GM21737 (cell line): ENCODE data around the gene NPHP4.

Experiments
- ATAC-seq: cut with Tn5 transposase; IDR thresholded peaks from one replicate; pipeline ENCODE4 v1.9.1; 2021; ENCODE audit warnings: mild to moderate bottlenecking, moderate library complexity; ENCODE audit not compliant: unreplicated experiment

NPHP4 gene

DNA sequence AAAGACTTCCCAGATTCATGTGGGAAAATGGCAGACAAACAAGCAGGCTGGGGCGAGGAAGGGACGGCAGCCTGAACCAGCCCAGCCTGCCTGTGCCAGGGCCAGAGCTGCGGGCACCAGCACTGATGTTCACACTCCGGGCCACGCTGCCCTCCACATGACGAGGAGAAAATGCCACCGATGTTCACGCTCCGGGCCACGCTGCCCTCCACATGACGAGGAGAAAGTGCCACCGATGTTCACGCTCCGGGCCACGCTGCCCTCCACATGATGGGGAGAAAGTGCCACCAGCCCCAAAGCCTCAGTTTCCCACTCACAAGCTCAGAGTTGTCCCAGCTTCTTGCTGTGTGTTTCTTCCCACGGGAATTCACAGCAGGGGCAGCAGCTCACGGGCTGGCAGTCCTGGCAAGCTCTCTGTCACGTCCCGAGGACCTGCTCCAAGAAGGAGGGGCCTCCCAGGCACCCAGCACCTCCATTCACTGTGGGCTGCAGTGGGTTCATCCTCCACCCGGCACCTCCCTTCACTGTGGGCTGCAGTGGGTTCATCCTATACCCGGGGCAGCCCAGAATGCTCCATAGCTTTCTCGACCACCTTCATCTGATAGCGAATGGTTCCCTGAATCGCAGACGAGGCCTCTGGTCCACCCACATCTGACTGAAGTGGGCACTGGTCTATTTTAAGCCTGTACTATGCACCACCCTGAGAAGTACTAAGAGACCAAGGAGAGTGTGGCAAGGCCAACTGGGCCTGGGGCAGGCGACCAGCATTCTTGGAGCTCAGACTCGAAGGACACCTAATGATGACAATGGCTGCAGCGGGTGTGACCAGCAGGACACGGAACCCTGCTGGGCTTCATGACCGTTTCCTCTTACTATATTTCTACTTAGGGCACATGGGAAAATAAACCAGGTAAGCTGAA is 108.8 kb downstream of the NPHP4 start:
- no peak for ATAC-seq

DNA sequence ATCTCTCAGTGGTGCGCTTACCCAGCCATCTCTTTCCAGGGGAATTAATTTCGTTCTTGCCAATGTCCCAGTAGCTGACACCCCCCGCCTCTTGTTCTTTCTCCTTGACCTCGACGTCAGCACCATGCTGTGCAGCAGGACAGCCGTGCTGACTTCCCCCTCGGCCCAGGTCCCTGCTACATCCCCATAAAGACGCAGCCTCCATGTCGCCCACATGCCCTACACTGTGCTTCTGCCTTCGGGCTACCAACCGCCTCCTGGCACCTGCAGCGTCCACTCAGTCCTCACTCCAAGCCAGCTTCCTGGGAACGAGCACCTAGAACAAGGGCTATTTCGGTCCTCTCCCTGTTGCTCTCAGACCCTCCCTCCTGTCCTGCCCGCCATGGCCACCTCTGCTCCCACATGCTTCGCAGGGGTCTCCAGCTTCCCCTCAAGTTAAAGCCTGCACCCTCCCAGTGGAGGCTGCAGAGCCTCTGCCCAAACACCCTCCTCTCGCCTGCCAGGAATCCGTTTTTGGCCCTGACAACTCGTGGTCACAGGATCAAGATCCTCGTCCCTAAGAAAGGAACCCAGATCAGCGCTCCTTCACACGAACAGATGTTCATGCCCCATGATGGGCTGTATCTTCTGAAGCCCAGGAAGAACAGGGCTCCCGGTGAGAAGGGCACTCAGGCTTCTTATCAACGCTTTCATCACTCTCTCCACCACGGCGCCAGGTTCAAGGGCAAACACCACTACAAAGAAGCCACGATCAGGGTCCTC is 109.7 kb downstream of the NPHP4 start:
- no peak for ATAC-seq

DNA sequence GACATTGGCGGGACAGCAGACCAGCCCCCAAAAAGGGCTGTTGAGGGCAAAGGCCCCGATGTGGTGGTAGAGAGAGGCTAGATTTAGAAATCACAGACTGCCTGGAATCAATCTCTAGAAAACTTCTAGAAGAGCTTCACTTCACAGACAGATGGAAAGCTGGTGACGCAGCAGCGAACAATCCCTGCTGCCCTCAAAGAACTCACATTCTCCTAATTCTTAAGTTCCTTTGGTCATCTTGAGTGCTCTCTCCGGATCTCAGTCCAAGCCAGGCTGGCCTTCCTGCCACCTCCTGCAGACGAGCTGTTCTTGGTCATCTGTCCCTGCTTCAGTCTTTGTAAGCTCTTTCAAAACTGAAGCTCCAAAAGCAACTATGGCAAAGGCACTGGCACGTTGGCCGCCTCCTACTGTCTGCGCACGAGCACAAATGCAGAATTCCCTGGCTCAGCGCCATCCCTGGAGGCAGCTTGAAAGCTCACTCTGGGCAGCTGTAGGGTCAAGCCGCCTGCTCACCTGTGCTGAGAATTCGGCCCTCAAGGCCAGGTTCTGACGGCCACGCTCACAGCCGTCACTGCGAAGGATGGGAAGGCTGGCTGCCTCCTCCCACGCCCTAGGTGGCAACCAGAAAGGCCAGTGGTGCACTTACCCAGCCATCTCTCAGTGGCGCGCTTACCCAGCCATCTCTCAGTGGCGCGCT is 110.6 kb downstream of the NPHP4 start:
- no peak for ATAC-seq

DNA sequence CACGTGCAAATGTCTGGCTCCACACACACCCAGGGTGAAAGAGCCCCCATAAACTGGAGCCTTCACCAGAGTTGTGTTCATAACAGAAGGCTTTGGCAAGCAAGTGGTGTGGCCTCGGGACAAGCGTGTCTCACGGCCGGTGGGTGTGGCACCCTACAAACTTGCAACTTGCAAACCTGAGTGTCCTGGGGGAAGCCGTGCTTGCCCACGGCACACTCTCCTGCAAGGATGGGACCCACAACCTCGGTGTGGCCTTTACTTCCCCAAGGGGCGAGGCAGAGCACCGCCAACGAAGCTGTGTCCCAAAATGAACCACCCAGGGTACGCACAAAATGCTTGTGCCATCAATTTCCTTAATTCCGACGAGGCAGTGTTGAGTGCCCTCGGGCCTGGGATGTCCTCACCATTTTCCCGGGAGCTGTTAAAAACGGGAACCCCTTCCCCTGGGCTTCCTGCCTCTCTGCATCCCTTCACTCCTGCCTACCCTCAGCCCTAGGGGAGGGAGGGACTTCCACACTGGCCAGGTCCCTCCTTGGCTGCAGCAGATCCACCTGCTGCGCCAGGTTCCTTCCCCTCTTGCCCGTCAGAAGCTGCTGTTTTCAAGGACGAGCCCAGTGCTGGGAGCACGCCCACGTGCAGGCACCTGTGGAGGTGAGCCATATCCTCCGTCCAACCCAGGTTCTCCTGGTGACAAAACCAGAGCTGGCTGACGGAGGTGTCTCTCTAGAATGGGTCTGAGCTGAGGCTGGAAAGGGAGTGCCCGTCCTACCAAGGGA is 111.4 kb downstream of the NPHP4 start:
- ATAC-seq, result no peak

DNA sequence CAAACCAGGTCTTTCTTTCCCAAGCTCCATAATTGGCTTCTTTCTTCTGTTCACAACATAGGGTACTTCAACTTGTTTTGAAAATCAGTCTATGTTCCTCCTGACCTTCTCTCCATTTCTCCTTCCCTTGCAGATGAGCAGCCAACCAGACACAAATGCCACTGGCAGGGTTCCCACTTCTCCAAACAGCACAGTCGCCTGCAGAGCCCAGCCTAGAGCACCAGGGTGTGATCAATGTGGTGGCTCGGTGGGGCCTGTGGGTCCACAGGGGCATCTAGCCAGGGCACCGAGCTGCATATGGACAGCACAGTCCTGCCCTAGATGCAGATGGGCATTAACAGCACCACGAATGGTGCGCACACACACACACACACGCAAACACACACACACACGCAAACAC is 112.8 kb downstream of the NPHP4 start:
- no peak for ATAC-seq

DNA sequence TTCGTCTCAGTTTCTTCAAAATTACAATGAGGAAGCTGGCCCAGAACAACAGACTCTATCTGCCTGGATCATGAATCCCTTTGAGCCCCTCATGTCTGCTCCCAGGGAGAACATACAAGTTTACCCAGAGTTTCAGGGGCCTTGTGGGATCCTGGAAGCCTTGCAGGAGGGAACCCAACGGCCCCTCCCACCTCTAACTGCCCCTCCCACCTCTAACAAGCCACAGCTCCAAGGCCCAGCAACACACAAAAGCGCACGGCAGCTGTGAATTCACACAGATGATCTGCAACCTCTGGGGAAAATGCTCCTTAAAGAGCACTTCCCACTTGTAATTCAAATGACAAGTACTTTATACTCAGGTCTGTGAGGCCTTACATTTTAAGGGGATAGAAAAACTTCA is 113.3 kb downstream of the NPHP4 start:
- no peak for ATAC-seq

DNA sequence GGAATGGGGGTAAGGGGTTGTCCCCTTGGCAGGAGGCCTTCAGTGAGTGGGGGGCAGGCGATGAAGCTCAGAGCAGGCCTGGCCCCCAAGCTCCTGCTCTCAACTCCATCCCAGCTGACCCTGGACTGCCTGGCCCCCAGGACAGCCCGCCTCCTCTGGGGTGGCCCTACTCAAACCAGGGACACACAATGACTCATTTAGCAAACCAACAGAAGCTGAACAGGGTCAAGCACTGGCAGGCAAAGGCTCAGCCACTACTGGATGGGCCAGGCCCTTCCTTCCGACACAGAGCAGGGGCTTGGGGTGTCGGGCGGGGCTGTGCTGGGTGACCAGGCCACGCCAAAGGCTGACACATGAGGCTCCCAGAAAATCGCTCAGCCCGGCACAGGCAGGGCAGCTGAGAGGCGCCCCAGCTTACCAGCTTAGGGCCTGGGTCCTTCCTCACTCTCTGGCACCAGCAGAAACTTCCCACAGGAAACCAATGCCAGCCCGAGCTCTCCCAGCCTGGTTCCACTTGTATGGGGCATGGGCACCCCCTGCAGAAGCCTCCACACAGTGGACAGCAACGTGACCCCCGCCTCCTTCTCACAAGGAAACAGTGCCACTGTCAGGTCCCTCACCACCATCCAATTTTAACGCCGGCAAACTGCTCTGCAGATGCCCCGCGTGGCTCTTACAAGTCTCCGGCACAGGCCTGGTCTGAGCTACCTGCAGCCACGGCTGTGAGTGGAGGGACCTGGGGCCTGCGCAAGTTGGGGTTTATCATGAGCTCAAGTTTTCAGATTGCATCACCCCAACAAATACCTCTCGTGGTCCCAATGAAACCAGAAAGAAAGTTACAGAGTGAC is 114.3 kb downstream of the NPHP4 start:
- ATAC-seq, result no peak

DNA sequence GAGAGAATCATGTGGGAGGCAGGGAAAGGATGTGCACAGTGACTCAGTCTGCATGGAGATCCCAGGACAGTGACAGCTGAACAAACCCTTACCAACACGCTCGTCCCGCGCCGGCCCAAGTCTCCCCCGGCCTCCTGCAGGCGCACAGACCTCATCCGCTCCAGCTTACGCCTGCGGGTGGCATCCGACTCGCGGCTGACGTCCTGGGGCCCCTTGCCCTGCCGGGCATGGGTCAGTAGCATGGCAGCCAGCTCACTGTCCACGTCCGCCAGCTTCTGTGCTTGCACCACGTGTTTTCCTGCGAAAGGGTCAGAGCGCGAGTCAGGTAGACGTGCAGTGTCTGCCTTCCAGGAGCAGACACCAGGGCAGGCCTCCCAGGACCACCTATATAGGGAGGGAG is 115.2 kb downstream of the NPHP4 start:
- ATAC-seq, result no peak

DNA sequence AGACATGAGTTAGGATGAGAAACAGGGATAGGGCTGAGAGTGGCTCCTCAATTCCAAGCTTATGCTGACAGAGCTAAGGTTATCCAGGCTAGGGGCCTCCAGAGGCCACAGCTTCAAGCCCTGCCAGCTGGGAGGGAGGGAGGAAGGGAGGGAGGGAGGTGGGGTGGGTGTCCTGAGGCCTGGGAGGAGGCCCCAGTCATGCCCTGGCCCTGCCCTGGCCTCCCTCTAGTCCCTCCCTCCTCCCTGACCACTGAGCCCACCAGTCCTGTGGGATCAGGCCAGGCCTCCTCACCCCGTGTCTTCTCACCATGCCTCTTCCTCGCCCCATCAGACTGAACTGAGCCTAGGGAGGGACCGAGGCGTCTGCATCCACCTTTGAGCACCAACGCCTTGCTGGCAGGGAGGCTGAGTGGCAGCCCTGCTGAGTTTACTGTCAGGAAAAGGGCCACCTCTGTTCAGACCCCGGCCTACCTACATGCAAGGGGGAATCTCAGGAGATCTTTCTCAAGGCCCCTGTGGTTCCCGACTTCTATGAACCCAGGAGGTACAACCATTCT is 116.1 kb downstream of the NPHP4 start:
- no peak for ATAC-seq

DNA sequence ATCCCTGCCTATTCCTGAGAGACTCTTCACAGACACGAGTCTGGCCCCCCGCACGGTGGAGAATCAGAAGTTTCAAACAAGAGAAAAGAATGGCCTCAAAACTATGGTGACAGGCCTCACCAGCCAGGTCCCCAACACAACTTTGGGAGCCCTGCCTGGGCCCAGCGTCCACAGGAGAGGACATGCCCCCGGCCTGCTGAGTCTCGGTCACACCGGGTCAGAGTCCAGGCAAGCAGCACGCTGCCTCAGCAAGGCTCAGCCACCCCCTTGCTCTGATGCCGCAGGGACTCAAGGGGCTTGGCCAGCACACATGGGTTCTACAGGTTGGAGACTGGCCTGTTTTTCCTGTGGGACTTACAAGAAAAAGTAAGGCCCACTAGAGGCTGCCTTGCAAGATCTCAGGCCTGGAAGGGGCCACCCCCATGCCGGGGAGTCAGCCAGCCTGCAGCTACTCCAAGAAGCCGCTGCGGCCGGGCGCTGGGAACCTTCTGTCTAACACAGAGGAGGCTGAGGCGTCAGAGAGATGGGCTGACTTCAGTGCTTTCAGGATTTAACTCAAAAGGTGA is 116.8 kb downstream of the NPHP4 start:
- ATAC-seq, result no peak

DNA sequence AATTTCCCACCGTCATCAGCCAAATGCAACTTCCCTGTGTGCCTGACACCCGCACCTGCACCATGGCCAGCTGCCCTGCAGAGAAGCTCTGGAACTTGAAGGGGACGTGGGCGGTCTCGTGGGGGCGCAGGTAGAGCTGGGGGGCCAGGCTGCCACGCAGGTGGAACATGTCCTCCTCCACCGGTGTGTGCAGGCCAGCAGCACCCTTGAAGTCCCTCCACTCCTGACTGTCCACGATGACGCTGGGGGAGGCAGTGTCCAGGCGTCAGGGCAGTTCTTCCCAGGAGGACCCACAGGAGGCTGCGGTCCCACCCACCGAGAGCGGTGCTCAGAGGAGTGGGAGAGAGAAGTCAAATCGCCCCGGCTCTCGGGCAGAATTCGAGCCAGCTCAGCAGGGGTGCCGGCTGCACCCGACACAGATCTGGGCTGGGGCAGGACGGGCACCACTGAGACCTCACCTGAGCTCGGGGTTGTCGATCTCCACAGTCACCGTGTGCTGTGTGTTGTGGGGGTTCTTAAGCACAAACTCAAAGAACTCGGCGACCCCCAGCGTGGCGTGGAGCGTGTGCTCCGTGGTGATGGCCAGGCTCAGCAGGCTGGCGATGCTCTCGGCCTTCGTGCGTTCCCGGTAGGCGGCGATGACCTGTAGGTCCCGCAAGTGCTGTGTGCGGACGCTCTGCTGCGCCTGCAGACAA is 117.7 kb downstream of the NPHP4 start:
- ATAC-seq, result no peak

DNA sequence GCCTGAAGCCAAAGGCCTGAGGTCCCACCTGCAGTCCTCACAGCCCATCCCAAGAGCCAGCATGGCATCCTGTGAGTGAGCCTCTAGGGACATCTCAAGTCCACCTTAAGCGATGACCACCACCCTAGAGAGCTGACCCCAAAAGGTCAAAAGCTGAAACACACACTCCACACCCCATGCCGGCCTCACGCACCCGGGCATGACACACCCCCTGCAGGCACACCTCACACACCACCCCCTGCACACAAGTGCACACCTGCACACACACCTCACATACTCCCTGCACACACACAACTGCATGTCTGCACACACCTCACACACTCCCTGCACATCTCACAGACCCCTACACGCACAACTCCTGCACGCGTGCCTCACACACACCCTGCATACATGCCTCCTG is 118.7 kb downstream of the NPHP4 start:
- ATAC-seq, result no peak

DNA sequence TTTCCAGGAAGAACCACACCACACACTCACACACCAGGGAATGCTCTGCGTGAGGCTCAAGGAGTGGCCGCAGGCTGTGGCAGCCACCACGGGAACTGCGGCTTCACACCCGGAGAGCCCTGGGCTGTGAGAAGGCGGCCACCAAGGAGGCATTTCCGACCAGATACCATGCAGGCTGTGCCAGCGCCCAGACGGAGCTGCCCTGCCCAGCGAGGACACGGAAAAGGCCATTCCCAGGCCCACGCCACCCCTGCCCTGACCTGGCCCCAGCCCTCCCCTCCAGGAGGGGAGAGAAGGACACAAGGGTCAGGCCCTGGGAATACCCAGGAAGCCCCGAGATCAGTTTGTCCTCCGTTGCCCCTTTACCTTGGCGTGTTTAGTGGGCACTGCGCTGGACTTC is 119.3 kb downstream of the NPHP4 start:
- no peak for ATAC-seq

DNA sequence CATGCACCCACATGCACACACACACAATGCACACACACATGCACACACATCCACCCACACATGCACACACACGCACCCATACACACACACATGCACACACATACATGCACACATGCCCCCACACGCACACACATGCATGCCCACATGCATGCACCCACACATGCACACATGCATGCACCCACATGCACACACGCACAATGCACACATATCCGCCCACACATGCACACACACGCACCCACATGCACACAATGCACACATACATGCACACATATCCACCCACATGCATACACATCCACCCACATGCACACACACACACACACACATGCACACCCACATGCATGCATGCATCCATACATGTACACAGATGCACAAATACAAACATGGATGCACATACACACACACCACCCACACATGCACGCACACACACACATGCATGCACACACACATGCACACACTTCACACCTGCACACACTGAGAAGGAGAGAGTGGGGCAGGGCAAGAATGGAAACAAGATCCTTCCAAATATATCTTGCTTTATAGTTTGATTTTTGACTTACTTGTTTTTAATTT is 123.2 kb downstream of the NPHP4 start:
- no peak for ATAC-seq

DNA sequence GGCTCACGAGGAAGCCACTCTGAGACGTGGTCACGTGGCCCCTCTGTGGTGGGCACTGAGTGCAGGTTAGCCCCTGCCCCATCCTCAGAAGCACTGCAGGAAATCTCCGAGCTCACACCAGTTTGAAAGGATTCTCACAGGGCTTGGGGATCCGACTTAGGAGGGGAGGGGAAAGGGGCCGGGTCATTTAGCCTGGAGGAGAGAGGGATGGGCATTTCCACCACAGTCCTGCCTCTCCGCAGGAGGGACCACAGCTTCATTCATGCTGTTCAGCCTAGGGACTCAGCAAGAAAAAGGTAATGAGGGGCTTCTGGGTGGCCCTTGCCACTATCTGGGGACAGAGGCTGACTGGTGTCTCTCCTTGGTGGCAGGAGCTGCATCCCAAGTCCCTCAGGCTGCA is 126.5 kb downstream of the NPHP4 start:
- no peak for ATAC-seq

DNA sequence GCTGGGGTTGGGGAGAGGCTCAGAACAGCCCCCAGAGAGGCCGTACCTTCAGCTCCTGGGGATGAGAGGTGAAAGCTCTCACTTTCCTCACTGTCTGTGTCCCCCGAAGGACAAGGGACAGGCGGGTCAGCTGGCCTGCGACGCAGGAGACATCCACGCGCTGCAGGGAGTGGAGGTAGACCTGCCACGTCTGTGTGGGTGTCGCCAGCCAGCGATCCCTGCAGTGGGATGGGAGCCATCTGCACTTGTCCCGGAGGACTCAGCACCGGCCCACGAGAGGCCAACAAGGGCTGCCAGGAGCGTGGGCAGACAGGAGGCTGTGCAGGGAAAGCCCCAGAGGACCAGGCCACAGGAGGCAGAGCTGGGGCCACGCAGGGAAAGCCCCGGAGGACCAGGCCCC is 127.2 kb downstream of the NPHP4 start:
- ATAC-seq, result no peak

DNA sequence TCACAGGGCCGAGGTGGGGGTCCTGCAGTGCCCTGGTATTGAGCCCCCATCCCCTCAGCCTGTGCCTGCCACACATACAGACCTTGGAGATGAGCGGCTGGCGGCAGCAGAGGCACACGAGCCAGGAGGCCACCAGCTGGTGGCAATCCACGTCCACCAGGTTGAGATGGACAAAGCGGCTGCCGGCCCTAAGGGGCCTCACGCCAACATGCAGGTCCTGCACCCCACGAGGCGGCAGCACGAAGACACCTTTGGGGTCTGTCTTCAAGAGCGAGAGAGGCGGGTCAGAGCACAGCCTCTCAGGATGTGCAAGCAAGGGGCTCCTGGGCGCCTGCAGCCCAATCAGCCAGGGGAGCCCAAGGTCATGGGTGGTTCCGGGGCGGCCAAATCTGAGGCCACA is 128.0 kb downstream of the NPHP4 start:
- no peak for ATAC-seq

DNA sequence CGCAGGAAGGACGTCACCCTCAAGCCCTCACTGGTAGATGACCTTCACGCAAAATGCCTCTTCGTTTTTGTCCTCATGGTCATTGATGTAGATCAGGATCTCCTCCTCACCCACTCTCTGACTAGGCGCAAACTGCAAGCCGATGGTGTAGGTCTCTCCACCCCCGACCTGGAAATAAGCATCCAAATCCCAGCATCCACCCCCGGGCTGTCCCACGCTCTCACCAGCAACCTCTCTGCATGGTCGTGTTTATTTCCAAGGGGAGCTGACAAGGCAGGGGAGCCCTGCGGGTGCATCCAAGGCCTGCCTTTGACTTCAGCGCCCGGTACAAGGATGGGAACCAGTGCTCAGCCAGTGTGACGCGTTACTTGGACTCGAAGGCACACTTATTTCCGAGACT is 129.0 kb downstream of the NPHP4 start:
- no peak for ATAC-seq
